HepG2 (cell line): ENCODE measurements around the gene ZMAT2. TPM values are rescaled to one million over a fixed set of nuclear protein-coding genes. Genes with fewer than 3 reads are reported as not detected.

Source experiments
- ADNP ChIP-seq: sonication (generic); formaldehyde crosslinking; IDR thresholded peaks from 2 replicates; pipeline ENCODE4 v1.4.0; 2020; ENCODE audit warnings: missing genetic modification reagents
- ARNT2 ChIP-seq: sonication (generic); formaldehyde crosslinking; IDR thresholded peaks from 2 replicates; pipeline ENCODE4 v1.8.0; 2022; ENCODE audit warnings: mild to moderate bottlenecking, low read depth, missing genetic modification reagents, moderate library complexity
- KDM4B ChIP-seq: sonication (generic); formaldehyde crosslinking; IDR thresholded peaks from 2 replicates; pipeline ENCODE4 v1.4.0; 2020; ENCODE audit warnings: missing genetic modification reagents
- KLF12 ChIP-seq: sonication (generic); formaldehyde crosslinking; IDR thresholded peaks from 2 replicates; pipeline ENCODE4 v1.4.0; 2020; ENCODE audit warnings: missing genetic modification reagents, borderline replicate concordance
- MAF1 ChIP-seq: sonication (generic); formaldehyde crosslinking; IDR thresholded peaks from 2 replicates; pipeline ENCODE4 v1.5.0; 2020; ENCODE audit warnings: missing genetic modification reagents, borderline replicate concordance
- MIER2 ChIP-seq: IDR thresholded peaks from 2 replicates; pipeline ENCODE4 v1.6.1; 2016; ENCODE audit warnings: missing biosample characterization, missing genetic modification reagents
- NKX3-1 ChIP-seq: sonication (generic); formaldehyde crosslinking; IDR thresholded peaks from 2 replicates; pipeline ENCODE4 v1.5.0; 2020; ENCODE audit warnings: missing genetic modification reagents
- PRDM4 ChIP-seq: sonication (generic); formaldehyde crosslinking; IDR thresholded peaks from 2 replicates; pipeline ENCODE4 v1.9.0; 2021; ENCODE audit warnings: missing genetic modification reagents, borderline replicate concordance
- REPIN1 ChIP-seq: sonication (generic); formaldehyde crosslinking; IDR thresholded peaks from 2 replicates; pipeline ENCODE4 v1.8.0; 2022; ENCODE audit warnings: missing genetic modification reagents, low read depth, mild to moderate bottlenecking, borderline replicate concordance
- SOX13 ChIP-seq, 3 experiments: fragments of 450-650 bp in 1 of 3; sonication (generic) in 1 of 3; formaldehyde crosslinking in 1 of 3; IDR thresholded peaks in 2 of 3; conservative IDR thresholded peaks in 1 of 3; 2 replicates each; pipeline versions ENCODE4 v1.5.0 to v1.6.1; 2016 to 2020; ENCODE audit warnings: antibody characterized with exemption in 1 of 3, mild to moderate bottlenecking in 1 of 3, missing compliant biosample characterization in 1 of 3, missing genetic modification reagents in 1 of 3, moderate library complexity in 1 of 3
- ZBTB38 ChIP-seq: sonication (generic); formaldehyde crosslinking; IDR thresholded peaks from 2 replicates; pipeline ENCODE4 v1.5.1; 2020; ENCODE audit warnings: mild to moderate bottlenecking, missing genetic modification reagents
- ZNF12 ChIP-seq: sonication (generic); formaldehyde crosslinking; IDR thresholded peaks from 2 replicates; pipeline ENCODE4 v1.5.0; 2020; ENCODE audit warnings: missing genetic modification reagents
- ZNF24 ChIP-seq: fragments of 450-650 bp; IDR thresholded peaks from 2 replicates; pipeline ENCODE4 v1.6.1; 2017; ENCODE audit warnings: antibody characterized with exemption, mild to moderate bottlenecking
- polyA plus RNA-seq, 8 experiments: library from polyadenylated mRNA; depleted of rRNA in 3 of 8; stranded (reverse) in 7 of 8; unstranded in 1 of 8; fragments of >200 nt; fragmentation: Illumina TruSeq in 4 of 8; extraction: Trizol in 4 of 8; gene quantifications; 2 replicates each; pipeline versions ENCODE4 v1.2.1 to v1.2.3, GENCODE V29; 2011 to 2016; ENCODE audit warnings: low read depth in 4 of 8, missing spikeins in 1 of 8, mixed read lengths in 1 of 8; ENCODE audit not compliant: insufficient read depth in 1 of 8
- total RNA-seq, 5 experiments: library from RNA; depleted of rRNA; stranded (reverse); fragments of >200 nt; fragmentation: Illumina TruSeq; extraction: Trizol; gene quantifications; 2 replicates each; pipeline ENCODE4 v1.2.3, GENCODE V29; 2016; ENCODE audit warnings: low read depth in 1 of 5
- TF ChIP-seq, protein P1 (sequence below): sonication (generic); formaldehyde crosslinking; IDR thresholded peaks from 2 replicates; pipeline ENCODE4 v1.4.0; 2020; ENCODE audit warnings: missing genetic modification reagents, borderline replicate concordance
- TF ChIP-seq, protein P2 (sequence below): sonication (generic); formaldehyde crosslinking; conservative IDR thresholded peaks from 2 replicates; pipeline ENCODE4 v1.4.0; 2020; ENCODE audit warnings: missing genetic modification reagents
- TF ChIP-seq, protein P3 (sequence below): IDR thresholded peaks from 2 replicates; pipeline ENCODE4 v1.6.1; 2016; ENCODE audit warnings: low read depth, borderline replicate concordance
- TF ChIP-seq, protein P4 (sequence below): IDR thresholded peaks from 2 replicates; pipeline ENCODE4 v1.6.1; 2016; ENCODE audit warnings: missing compliant biosample characterization, missing genetic modification reagents, borderline replicate concordance

ZMAT2 gene
- total and polyA plus RNA-seq, 2 of the 13 experiments (the other 11 are each of a cell fraction or from before 2014, with no cell fraction given) = 35.4 to 92.8 TPM

DNA sequence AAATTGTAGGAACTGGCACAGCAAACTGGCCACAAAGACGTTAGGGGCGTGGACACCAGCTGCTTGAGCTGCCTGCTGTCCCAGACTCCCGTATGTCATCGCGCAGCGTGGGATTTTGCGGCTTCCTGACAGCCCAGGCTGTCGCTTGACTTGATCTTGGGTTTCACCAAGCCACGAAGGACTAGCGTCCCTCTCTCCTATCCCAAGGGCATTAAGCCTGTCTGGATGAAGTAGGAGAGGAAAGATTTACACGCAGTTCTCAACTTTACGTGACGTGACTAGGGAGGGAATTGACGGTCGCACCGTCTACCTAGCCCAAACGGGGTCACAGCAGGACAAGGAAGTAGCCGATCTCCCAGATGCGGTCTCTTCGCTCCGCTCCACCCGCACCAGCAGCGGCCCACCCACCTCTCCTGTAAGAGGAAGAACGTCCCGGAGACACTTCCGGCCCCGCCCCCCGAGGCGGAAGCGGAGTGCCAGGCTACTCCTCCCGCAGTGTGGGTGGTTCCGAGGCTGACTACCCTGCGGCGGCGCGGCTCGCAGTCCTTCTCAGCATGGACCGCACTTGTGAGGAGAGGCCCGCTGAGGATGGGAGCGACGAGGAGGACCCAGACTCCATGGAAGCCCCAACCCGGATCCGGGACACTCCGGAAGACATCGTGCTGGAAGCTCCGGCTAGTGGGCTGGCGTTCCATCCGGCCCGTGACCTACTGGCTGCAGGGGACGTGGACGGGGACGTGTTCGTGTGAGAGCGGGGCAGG lies 35.7 kb upstream of the ZMAT2 start, which contains the start of gene WDR55 (continued):
- TF ChIP-seq ZNF12 (peak; percentile 100), MAF1 (no peak; the same call in 1 of the 2 replicates), MIER2 (CRISPR knock-in tag) (no peak), ZBTB38 (CRISPR knock-in tag) (peak; percentile 79), KLF12 (CRISPR knock-in tag) (no peak), PRDM4 (CRISPR knock-in tag) (no peak), REPIN1 (CRISPR knock-in tag) (peak; percentile 79), ARNT2 (CRISPR knock-in tag) (peak; percentile 40; the same call in 1 of the 2 replicates), ADNP (CRISPR knock-in tag) (no peak), ZNF24 (no peak), KDM4B (CRISPR knock-in tag) (0 out of 2 replicates have a peak, but pooled peaks have one; percentile 42), SOX13 (IDR thresholded peaks at IDR 0.05) (no peak), SOX13 (CRISPR knock-in tag; conservative IDR thresholded peaks at IDR 0.05 in 1 of 2, IDR thresholded peaks at IDR 0.05 in 1 of 2) (peak in 1 of 2 experiments; percentile 63; a peak in 1 of 4 replicates), NKX3-1 (CRISPR knock-in tag) (no peak)
- TF ChIP-seq, protein P1, sequence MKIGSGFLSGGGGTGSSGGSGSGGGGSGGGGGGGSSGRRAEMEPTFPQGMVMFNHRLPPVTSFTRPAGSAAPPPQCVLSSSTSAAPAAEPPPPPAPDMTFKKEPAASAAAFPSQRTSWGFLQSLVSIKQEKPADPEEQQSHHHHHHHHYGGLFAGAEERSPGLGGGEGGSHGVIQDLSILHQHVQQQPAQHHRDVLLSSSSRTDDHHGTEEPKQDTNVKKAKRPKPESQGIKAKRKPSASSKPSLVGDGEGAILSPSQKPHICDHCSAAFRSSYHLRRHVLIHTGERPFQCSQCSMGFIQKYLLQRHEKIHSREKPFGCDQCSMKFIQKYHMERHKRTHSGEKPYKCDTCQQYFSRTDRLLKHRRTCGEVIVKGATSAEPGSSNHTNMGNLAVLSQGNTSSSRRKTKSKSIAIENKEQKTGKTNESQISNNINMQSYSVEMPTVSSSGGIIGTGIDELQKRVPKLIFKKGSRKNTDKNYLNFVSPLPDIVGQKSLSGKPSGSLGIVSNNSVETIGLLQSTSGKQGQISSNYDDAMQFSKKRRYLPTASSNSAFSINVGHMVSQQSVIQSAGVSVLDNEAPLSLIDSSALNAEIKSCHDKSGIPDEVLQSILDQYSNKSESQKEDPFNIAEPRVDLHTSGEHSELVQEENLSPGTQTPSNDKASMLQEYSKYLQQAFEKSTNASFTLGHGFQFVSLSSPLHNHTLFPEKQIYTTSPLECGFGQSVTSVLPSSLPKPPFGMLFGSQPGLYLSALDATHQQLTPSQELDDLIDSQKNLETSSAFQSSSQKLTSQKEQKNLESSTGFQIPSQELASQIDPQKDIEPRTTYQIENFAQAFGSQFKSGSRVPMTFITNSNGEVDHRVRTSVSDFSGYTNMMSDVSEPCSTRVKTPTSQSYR (CRISPR knock-in tag) = peak; percentile 55; the same call in 1 of the 2 replicates
- TF ChIP-seq, protein P2, sequence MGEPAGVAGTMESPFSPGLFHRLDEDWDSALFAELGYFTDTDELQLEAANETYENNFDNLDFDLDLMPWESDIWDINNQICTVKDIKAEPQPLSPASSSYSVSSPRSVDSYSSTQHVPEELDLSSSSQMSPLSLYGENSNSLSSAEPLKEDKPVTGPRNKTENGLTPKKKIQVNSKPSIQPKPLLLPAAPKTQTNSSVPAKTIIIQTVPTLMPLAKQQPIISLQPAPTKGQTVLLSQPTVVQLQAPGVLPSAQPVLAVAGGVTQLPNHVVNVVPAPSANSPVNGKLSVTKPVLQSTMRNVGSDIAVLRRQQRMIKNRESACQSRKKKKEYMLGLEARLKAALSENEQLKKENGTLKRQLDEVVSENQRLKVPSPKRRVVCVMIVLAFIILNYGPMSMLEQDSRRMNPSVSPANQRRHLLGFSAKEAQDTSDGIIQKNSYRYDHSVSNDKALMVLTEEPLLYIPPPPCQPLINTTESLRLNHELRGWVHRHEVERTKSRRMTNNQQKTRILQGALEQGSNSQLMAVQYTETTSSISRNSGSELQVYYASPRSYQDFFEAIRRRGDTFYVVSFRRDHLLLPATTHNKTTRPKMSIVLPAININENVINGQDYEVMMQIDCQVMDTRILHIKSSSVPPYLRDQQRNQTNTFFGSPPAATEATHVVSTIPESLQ = no peak
- TF ChIP-seq, protein P3, sequence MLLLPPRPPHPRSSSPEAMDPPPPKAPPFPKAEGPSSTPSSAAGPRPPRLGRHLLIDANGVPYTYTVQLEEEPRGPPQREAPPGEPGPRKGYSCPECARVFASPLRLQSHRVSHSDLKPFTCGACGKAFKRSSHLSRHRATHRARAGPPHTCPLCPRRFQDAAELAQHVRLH = peak; percentile 94; the same call in 1 of the 2 replicates
- TF ChIP-seq, protein P4, sequence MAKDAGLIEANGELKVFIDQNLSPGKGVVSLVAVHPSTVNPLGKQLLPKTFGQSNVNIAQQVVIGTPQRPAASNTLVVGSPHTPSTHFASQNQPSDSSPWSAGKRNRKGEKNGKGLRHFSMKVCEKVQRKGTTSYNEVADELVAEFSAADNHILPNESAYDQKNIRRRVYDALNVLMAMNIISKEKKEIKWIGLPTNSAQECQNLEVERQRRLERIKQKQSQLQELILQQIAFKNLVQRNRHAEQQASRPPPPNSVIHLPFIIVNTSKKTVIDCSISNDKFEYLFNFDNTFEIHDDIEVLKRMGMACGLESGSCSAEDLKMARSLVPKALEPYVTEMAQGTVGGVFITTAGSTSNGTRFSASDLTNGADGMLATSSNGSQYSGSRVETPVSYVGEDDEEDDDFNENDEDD = no peak
